AG10803 (cell line): ENCODE data around the gene SNHG17.
"Not testable (repeated sequence)": the region's sequence is repeated elsewhere in the genome, so short reads cannot be mapped to it uniquely, and the experiment has no call there.

ENCODE experiments used
- DNase-seq: peaks from one replicate; pipeline ENCODE4 v3.0.0; 2010; ENCODE audit warnings: low read depth
- H3K4me3 ChIP-seq: 2 replicates; pipeline ENCODE4 v1.5.1; 2011; ENCODE audit warnings: mild to moderate bottlenecking, low read length, control low read depth
- CTCF ChIP-seq: conservative IDR thresholded peaks from 2 replicates; pipeline ENCODE4 v1.5.1; 2011; ENCODE audit warnings: mild to moderate bottlenecking, low read length, control low read depth, inconsistent platforms

SNHG17 gene

GRCh38 chr20:38387953-38388352, 47.2 kb downstream of the SNHG17 start:
- peak; percentile 19; the same call in 1 of the 2 replicates for TF ChIP-seq CTCF
- H3K4me3 ChIP-seq, result no peak overlapping the region
- no peak for DNase-seq

DNA sequence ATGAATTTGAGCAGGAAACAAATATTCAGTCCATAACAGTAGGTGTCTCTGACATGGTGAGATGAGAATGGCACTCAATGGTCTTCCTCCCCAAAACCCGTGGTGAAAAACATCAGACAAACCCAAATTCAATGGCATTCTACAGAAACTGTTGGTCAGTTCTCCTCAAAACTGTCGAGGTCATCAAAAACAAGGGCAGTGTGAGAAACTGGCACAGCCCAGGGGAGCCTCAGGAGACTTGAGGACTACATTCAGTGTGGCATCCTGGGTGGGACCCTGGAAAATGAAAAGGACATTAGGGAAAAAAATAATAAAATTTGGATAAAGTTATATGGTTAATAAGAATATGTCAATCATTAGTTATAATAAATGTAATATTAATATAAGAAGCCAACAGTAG, 48.3 kb downstream of the SNHG17 start:
- no peak overlapping the region for H3K4me3 ChIP-seq
- DNase-seq, result no peak
- TF ChIP-seq CTCF, result no peak

DNA sequence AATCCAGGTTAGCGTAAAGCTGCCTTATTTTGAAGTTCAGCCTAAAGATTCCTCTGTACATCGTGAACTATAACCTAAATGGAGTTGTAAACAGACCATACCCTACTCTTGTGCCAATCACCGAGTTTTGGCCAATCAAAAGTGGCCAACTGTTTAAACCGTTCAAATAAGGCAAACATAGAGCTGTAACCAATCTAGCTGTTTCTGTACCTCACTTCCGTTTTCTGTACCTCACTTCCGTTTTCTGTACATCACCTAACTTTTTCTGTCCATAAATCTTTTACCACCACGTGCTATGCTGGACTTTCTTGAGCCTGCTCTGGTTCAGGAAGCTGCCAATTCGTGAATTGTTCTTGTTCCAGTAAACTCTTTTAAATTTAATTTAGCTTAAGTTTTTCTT, 49.1 kb downstream of the SNHG17 start:
- DNase-seq, result no peak
- no peak for TF ChIP-seq CTCF
- H3K4me3 ChIP-seq, result no peak overlapping the region

DNA sequence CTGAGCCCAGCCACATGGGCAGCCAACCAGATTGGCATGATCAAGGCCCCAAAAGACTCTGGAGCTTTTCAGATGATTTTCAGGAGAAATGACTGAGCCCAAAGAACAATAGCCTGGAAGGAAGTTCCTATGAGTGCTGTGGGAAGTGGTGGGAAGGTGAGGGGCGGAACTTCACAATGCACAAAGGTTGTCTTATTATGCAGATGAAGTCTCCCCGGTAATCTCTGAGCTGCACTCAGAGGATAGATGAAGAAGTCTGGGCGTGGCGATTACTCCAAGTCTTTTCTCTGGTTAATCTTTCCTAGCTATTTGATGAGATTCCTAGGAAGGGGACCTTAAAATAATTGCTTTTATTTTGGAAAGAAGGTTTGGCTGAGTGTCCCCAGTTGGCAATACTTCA, 52.0 kb downstream of the SNHG17 start:
- DNase-seq, result no peak
- H3K4me3 ChIP-seq, result no peak overlapping the region
- TF ChIP-seq CTCF, result no peak

DNA sequence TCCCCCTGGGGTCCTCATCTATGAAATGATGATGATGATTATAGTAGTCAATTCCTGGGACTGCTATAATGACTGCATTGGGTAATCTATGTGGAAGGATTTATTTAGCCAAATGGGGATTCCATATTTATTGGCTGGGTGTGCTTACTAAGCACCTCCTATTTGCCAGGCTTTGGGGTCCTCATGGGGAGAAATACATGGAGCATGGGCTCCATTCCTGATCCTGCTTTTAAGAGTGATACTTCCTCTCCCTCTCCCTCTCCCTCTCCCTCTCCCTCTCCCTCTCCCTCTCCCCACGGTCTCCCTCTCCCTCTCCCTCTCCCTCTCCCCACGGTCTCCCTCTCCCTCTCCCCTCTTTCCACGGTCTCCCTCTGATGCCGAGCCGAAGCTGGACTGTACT, 57.3 kb downstream of the SNHG17 start:
- not testable (repeated sequence) for DNase-seq, H3K4me3 ChIP-seq

- no peak for DNase-seq
- H3K4me3 ChIP-seq, result no peak overlapping the region
- no peak for TF ChIP-seq CTCF
Measured at GRCh38 chr20:38377039-38377685, 58.0 kb downstream of the SNHG17 start.

GRCh38 chr20:38373898-38374297, 61.2 kb downstream of the SNHG17 start:
- no peak for TF ChIP-seq CTCF
- H3K4me3 ChIP-seq, result no peak overlapping the region
- DNase-seq, result no peak
